Rectal smooth muscle tissue (tissue), 1 donor: ENCODE data around the gene LARP4B.

Experiments
- H3K27ac ChIP-seq: one replicate; pipeline ENCODE4 v1.7.0; 2013; ENCODE audit warnings: low read depth, low read length, inconsistent platforms
- H3K27me3 ChIP-seq: one replicate; pipeline ENCODE4 v1.7.0; 2013; ENCODE audit warnings: low read length; ENCODE audit not compliant: control insufficient read depth, insufficient read depth
- H3K36me3 ChIP-seq: one replicate; pipeline ENCODE4 v1.7.0; 2013; ENCODE audit warnings: low read length; ENCODE audit not compliant: control insufficient read depth, insufficient read depth
- H3K4me1 ChIP-seq: one replicate; pipeline ENCODE4 v1.7.0; 2013; ENCODE audit warnings: low read length; ENCODE audit not compliant: control insufficient read depth, insufficient read depth
- H3K4me3 ChIP-seq: one replicate; pipeline ENCODE4 v1.7.0; 2013; ENCODE audit warnings: low read length
- H3K9ac ChIP-seq: one replicate; pipeline ENCODE4 v1.7.0; 2013; ENCODE audit warnings: low read length

The LARP4B gene

DNA sequence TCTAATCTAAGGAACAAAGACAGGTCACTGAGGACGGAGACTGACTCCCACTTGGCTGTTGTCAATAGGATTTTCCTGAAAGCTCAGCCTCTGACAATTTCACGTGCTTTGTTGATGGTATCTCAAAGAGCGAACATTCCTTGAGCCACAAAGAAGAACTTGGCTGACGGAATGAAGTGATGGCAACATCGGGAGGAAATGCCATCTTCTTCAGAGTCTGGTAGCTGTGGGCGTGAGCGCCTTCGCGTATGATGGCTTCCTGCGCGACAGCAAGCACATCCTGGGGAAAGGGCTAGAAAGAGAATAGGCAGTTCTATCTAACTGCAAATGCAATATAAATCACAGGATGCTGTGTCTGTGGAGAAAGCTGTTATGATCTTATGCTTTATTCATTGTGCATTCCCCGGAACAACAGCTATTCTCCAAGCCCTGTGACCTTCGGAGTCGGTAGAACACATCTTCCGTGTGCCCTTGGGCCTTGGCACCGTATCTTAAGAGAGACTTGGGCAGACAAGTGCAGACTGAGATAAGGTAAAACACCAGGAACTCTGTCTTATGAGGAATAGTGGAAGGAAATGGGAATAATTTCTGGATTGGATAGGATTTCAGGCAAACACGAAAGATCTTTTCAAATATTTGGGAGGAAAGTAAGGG, 37.2 kb upstream of the LARP4B start:
- Histone ChIP-seq H3K4me1 (peaks cover 6% of the 10 kb centered on the region), H3K9ac (no peak overlapping the region), H3K4me3 (no peak overlapping the region), H3K36me3 (no peaks in the 10 kb centered on the region), H3K27ac (no peak overlapping the region), H3K27me3 (no peaks in the 10 kb centered on the region)

DNA sequence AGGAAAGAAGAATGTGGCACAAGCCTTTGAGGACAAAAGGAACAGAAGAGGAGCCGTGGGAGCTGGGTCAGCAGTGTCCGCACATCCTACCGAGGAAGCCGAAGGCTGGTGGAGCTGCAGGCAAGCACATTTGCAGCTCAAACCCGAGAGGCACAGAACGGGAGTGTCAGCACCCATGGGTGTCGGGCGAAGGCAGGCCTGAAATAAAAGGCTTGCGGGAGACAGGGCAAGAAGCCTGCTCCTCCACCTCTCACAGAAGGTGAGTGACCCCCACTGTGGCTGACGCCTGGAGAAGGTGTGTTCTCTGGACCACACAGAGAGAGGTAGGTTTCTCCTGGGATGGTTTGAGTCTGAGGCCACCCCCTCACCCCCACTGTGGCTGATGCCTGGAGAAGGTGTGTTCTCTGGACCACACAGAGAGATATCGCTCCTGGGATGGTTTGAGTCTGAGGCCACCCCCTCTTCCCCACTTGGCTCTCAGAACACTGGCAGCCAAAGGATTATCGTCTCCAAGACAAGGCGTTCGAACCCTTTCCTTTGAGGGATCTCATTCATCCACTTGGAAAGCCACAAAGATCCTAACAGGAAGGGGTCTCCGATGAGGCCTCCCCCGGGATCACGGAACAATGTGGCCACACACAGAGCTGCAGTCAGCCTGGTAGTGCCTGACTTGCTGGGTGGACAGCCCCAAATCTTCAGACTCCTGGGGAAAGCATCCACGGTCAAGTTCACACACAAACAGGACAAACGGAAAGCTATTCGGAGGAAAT, 35.1 kb upstream of the LARP4B start:
- H3K4me1 ChIP-seq, result peaks cover 6% of the 10 kb centered on the region
- H3K4me3 ChIP-seq, result no peak overlapping the region
- H3K36me3 ChIP-seq, result no peaks in the 10 kb centered on the region
- H3K27me3 ChIP-seq, result no peaks in the 10 kb centered on the region
- H3K9ac ChIP-seq, result no peak overlapping the region
- H3K27ac ChIP-seq, result no peak overlapping the region

DNA sequence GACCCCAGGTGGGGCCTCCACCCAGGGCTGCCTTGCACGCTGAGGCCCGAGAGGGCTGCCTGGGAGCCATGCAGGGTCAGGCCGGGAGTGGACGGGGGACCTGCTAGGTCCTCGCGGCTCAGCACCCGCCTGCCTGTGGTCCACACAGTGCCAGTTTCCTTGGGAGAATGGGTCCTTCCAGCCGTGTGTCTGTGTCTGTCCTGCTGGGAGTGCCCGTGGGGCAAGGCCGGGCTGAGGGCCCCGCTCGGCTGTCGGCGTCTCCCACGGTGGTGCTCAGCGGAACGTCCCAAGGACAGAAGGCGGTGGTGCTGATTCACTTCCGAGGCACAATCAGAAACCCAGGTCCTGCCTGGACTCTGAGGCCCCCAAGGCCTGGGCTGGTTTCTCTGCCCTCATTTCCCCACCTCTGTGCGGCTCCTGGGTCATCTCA, 33.5 kb upstream of the LARP4B start:
- H3K27ac ChIP-seq, result no peak overlapping the region
- no peaks in the 10 kb centered on the region for H3K36me3 ChIP-seq
- H3K4me3 ChIP-seq, result no peak overlapping the region
- no peaks in the 10 kb centered on the region for H3K27me3 ChIP-seq
- no peak overlapping the region for H3K9ac ChIP-seq
- H3K4me1 ChIP-seq, result no peaks in the 10 kb centered on the region

DNA sequence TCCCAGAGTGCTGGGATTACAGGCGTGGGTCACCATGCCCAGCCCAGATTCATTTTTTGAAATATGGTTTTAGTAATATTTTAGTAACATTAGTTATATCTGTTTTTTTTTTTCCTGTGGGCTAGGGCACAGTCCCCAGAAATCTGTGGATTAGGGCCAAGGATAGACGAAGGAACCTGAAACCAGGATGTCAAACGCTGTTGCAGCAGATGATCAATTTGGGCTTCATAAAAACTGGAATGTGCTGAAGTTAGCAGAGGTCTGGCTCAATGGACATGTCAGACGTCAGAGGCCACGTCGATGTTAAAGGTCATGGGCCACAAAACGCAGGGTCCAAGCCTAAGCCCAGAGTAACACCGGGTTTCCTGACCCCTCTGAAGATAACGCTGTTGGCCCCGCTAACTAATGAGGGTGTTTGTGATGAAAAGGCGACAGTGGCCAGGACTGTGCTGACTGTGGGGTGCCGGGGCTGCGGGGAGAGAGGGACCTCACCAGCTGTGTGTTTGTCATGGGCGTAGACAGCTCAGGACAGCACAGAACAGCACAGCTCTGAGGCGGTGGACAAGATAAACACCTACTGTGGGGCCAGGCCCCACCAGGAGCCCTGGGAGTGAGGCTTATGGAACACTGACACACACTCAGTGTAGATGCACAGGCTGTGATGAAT, 32.9 kb upstream of the LARP4B start:
- Histone ChIP-seq H3K9ac (no peak overlapping the region), H3K27me3 (no peaks in the 10 kb centered on the region), H3K4me3 (no peak overlapping the region), H3K36me3 (no peaks in the 10 kb centered on the region), H3K27ac (no peak overlapping the region), H3K4me1 (no peaks in the 10 kb centered on the region)

DNA sequence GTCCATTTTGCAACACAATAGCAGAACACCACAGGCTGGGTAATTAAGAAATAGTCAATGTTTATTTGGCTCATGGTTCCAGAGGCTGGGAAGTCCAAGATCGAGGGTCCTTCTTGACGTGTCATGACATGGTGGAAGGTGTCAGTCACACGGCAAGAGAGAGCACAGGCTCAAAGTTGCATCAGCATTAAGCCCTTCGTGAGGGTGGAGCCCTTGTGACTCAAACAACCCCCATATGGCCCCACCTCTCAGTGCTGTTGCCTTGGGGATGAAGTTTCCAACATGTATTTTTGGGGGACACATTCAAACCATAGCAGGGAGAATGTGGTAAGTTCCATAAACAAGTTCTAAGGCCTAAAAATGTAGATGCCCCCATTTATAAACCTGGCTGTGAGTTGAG, 32.1 kb upstream of the LARP4B start:
- Histone ChIP-seq H3K4me1 (no peaks in the 10 kb centered on the region), H3K27ac (no peak overlapping the region), H3K4me3 (no peak overlapping the region), H3K9ac (no peak overlapping the region), H3K36me3 (no peaks in the 10 kb centered on the region), H3K27me3 (no peaks in the 10 kb centered on the region)

DNA sequence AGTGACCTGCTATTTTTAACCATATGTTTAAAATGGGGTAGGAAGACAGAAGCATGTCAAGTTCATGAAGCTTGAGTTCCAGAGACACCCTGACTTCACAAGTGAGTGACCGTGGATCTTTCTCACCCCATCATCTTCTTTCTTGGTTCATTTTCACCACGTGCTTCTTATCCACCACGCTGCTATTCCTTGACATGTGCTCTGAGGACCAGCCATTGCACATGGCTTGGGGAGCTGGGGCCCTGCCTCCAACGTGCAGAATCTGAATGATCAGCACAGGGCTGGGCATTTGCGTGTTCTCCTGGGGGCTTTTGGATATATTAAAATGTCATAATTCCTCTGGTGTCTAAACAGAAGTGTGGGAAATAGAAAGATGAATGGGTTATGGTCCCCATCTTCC, 31.7 kb upstream of the LARP4B start:
- no peak overlapping the region for H3K9ac ChIP-seq
- no peaks in the 10 kb centered on the region for H3K4me1 ChIP-seq
- no peak overlapping the region for H3K4me3 ChIP-seq
- H3K27ac ChIP-seq, result no peak overlapping the region
- no peaks in the 10 kb centered on the region for H3K27me3 ChIP-seq
- no peaks in the 10 kb centered on the region for H3K36me3 ChIP-seq

DNA sequence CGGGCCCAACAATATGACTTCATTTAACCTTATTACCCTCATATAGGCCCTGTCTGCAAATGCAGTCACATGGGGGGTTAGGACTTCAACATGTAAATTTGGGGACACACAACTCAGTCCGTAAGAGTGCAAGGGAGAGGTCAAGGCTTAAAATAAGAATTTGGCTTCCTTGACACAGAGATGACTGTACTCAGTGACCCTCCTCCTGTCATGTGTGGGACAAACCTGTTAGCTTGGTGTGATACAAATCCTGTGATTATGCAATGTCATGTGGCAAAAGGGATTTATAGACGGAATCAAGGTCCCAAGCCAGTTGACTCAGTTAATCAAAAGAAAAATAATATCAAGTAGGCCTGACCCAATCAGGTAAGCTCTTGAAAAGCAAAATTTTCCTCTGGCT, 30.8 kb upstream of the LARP4B start:
- Histone ChIP-seq H3K36me3 (no peaks in the 10 kb centered on the region), H3K27ac (no peak overlapping the region), H3K9ac (no peak overlapping the region), H3K4me3 (no peak overlapping the region), H3K27me3 (no peaks in the 10 kb centered on the region), H3K4me1 (no peaks in the 10 kb centered on the region)

DNA sequence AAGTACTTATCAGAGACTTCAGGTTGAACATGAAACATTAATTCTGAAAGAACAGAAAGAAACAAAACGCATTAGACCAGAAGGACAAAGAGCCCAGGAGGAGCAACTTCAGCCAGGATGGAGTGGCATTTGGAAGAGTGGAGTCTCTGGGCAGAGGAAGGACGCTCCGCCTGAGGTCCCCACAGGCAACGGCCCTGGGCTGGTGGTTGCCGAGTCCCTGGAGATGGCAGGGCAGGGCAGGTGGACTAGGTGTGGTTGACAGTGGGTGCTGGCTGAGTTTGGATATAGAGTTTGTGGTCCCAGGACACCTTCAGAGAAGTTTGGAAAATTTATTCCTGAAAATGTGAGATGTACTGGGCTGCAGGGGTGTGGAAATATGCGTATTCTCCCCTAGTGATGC, 27.4 kb upstream of the LARP4B start:
- Histone ChIP-seq H3K27ac (no peak overlapping the region), H3K27me3 (no peaks in the 10 kb centered on the region), H3K4me3 (no peak overlapping the region), H3K36me3 (no peaks in the 10 kb centered on the region), H3K9ac (no peak overlapping the region), H3K4me1 (no peaks in the 10 kb centered on the region)

DNA sequence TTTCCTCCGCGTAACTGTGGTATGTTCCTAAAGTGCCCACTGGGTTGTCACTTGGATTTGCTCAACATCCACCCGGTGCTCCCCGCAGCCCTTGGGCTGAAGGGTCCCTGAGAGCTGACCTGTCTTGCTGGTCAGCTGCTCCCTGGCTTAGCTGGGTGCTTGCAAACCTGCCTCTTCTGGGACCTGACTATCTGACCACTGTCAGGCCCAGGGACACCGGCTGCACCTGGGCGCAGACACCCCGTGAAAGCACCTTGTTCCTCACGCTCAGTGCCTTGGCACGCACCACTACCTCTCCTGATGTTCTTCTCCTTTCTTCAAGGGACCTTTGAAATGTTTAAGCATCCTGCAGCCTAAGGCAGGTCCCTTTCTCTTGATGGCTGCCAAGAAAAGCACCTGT, 26.6 kb upstream of the LARP4B start:
- Histone ChIP-seq H3K36me3 (no peaks in the 10 kb centered on the region), H3K4me1 (no peaks in the 10 kb centered on the region), H3K9ac (no peak overlapping the region), H3K27ac (no peak overlapping the region), H3K27me3 (no peaks in the 10 kb centered on the region), H3K4me3 (no peak overlapping the region)

DNA sequence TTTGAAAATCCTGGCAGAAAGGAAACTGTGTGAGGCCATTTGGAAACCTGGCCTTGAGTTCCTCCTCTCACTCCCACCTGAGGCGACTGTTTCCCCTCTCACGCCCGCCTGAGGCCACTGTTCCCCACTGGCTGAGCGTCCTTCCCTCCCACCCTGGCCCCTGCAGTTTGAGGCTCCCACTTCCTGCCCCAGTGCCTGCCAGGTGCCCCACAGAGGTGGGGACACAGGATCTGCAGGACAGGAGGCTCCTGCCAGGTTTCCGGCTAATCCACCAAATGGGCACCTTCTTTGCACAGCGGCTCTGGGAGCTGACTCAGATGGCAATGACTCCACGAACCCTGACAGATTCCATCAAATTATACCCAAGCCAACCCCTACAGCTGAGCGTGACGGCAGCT, 24.3 kb upstream of the LARP4B start:
- no peaks in the 10 kb centered on the region for H3K27me3 ChIP-seq
- H3K27ac ChIP-seq, result no peak overlapping the region
- no peaks in the 10 kb centered on the region for H3K4me1 ChIP-seq
- H3K4me3 ChIP-seq, result no peak overlapping the region
- H3K36me3 ChIP-seq, result no peaks in the 10 kb centered on the region
- no peak overlapping the region for H3K9ac ChIP-seq

DNA sequence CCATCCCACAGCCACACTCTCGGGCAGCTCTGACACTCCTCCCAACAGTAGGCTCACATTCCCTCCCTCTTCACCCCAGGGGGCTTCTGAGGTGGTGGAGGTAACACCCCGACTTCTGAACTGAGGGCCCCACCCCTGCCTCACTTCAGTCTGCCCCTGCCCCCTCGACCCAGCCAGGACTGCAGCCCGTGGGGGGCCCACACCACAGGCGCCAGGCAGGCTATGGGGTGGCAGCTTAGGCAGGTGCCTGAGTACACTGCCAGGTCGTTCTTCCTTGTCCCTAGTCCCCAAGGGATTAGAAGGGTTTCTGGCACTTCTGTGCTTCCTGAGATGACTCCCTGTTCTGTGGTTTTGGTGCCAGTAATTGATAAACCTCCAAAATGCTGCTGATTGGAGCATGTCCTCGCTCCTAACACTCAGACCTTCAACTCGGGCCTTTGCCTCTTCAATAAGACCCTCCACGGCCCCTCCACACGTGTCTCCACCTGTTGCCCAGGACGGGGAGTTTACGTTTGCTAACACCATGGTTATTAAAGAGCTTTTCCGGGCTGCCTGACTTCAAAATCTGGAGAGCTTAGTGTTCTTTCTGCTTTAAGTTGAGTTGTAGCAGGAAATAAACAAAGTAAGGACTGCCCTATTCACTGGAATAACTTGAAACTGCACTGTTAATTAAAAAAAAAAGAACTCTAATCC, 23.8 kb upstream of the LARP4B start:
- no peak overlapping the region for H3K27ac ChIP-seq
- H3K27me3 ChIP-seq, result no peaks in the 10 kb centered on the region
- no peak overlapping the region for H3K4me3 ChIP-seq
- H3K9ac ChIP-seq, result no peak overlapping the region
- no peaks in the 10 kb centered on the region for H3K36me3 ChIP-seq
- no peaks in the 10 kb centered on the region for H3K4me1 ChIP-seq

DNA sequence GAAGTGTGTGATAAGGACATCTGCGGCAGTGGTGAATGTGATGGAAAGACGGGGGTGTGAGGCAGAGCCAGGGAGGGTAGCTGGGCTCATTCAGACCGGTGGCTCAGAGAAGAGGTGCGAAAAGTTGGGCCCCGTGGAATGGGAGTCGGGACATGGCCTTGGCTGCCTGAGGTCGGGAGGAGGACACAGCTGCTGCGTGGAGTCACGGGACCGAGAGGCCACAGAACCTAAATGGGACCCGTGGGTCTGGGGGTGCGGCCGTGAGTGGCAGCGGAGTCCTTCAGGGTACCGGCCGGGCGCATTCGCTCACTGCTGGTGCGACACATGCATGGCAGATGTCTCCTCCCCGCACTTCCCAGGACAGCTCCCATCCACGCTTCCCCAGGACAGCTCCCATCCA, 22.9 kb upstream of the LARP4B start:
- no peaks in the 10 kb centered on the region for H3K36me3 ChIP-seq

More for the DNA sequence above, 22.9 kb upstream of the LARP4B start:
- Histone ChIP-seq H3K9ac (no peak overlapping the region), H3K27me3 (no peaks in the 10 kb centered on the region), H3K4me3 (no peak overlapping the region), H3K4me1 (no peaks in the 10 kb centered on the region), H3K27ac (no peak overlapping the region)
